GM23338 (cell line): ENCODE data around the gene CNTNAP4. TPM values are rescaled to one million over a fixed set of nuclear protein-coding genes. Genes with fewer than 3 reads are reported as not detected.

Source experiments
- ATAC-seq: fragments of 200-7000 bp; cut with Tn5 transposase; 3 replicates; pipeline ENCODE4 v1.9.1; 2020
- DNase-seq: peaks from one replicate; pipeline ENCODE4 v3.0.0-alpha.2; 2015; ENCODE audit warnings: low spot score
- H2AFZ ChIP-seq: fragments of 200-600 bp; sonication (generic); 2 replicates; pipeline ENCODE4 v1.8.0; 2016; ENCODE audit warnings: antibody characterized with exemption, mild to moderate bottlenecking, moderate library complexity
- H3F3A ChIP-seq: fragments of 200-600 bp; sonication (generic); replicated peaks from 2 replicates; pipeline ENCODE4 v1.8.0; 2017; ENCODE audit warnings: antibody characterized with exemption, mixed run types, low read depth
- H3K27ac ChIP-seq: fragments of 200-600 bp; sonication (generic); 2 replicates; pipeline ENCODE4 v1.6.1; 2016; ENCODE audit warnings: low read depth
- H3K27me3 ChIP-seq: fragments of 200-600 bp; sonication (generic); 2 replicates; pipeline ENCODE4 v1.8.0; 2016; ENCODE audit warnings: mild to moderate bottlenecking, mixed run types, moderate library complexity; ENCODE audit not compliant: insufficient read depth
- H3K36me3 ChIP-seq: fragments of 200-600 bp; sonication (generic); 2 replicates; pipeline ENCODE4 v1.8.0; 2016; ENCODE audit warnings: mild to moderate bottlenecking; ENCODE audit not compliant: insufficient read depth
- H3K4me1 ChIP-seq: fragments of 200-600 bp; sonication (generic); 2 replicates; pipeline ENCODE4 v1.8.0; 2016; ENCODE audit warnings: mild to moderate bottlenecking, moderate library complexity; ENCODE audit not compliant: insufficient read depth
- H3K4me2 ChIP-seq: fragments of 200-600 bp; sonication (generic); 2 replicates; pipeline ENCODE4 v1.7.1; 2017; ENCODE audit warnings: mixed run types
- H3K4me3 ChIP-seq: fragments of 200-600 bp; sonication (generic); 2 replicates; pipeline ENCODE4 v1.6.1; 2016; ENCODE audit warnings: mixed run types
- H3K79me2 ChIP-seq: fragments of 200-600 bp; sonication (generic); replicated peaks from 2 replicates; pipeline ENCODE4 v1.8.0; 2017; ENCODE audit warnings: mild to moderate bottlenecking; ENCODE audit not compliant: insufficient read depth
- H3K9me2 ChIP-seq: fragments of 200-600 bp; sonication (generic); 2 replicates; pipeline ENCODE4 v1.8.0; 2017; ENCODE audit not compliant: insufficient read depth
- H4K20me1 ChIP-seq: fragments of 200-600 bp; sonication (generic); replicated peaks from 2 replicates; pipeline ENCODE4 v1.8.0; 2017; ENCODE audit warnings: mild to moderate bottlenecking; ENCODE audit not compliant: insufficient read depth
- H3K27ac Mint-ChIP-seq: 2 replicates; pipeline ENCODE4 v1.8.0; 2020; ENCODE audit warnings: inconsistent platforms, mild to moderate bottlenecking, moderate library complexity, mixed read lengths
- H3K27me3 Mint-ChIP-seq: 3 replicates; pipeline ENCODE4 v1.8.0; 2022; ENCODE audit warnings: low read depth, mild to moderate bottlenecking, moderate library complexity, mixed read lengths, inconsistent platforms; ENCODE audit not compliant: insufficient read depth, poor library complexity
- H3K36me3 Mint-ChIP-seq: 3 replicates; pipeline ENCODE4 v1.8.0; 2021; ENCODE audit warnings: low read depth, mild to moderate bottlenecking, inconsistent platforms, moderate library complexity, mixed read lengths
- H3K4me1 Mint-ChIP-seq: 3 replicates; pipeline ENCODE4 v1.8.0; 2020; ENCODE audit warnings: mild to moderate bottlenecking, inconsistent platforms, mixed read lengths
- H3K4me3 Mint-ChIP-seq: 3 replicates; pipeline ENCODE4 v1.8.0; 2021; ENCODE audit warnings: moderate library complexity, mild to moderate bottlenecking, inconsistent platforms, mixed read lengths
- H3K9me3 Mint-ChIP-seq: 3 replicates; pipeline ENCODE4 v1.8.0; 2020; ENCODE audit warnings: moderate library complexity, mild to moderate bottlenecking, inconsistent platforms, mixed read lengths
- CREB1 ChIP-seq: fragments of 250-450 bp; sonication (Bioruptor Pico); IDR thresholded peaks from 2 replicates; pipeline ENCODE4 v1.5.0; 2020; ENCODE audit warnings: low read depth, mild to moderate bottlenecking, moderate library complexity
- CTCF ChIP-seq, 2 experiments: fragments of 200-600 bp in 1 of 2; sonication (generic) in 1 of 2; conservative IDR thresholded peaks; 2 replicates each; pipeline versions ENCODE4 v1.5.1 to v1.6.1; 2016 to 2017; ENCODE audit warnings: antibody characterized with exemption in 2 of 2, low read depth in 2 of 2, mild to moderate bottlenecking in 2 of 2, moderate library complexity in 1 of 2
- ETS1 ChIP-seq: IDR thresholded peaks from 2 replicates; pipeline ENCODE4 v1.6.1; 2016; ENCODE audit warnings: antibody characterized with exemption
- EZH2 ChIP-seq: fragments of 200-600 bp; sonication (generic); IDR thresholded peaks from one replicate; pipeline ENCODE4 v1.8.0; 2017; ENCODE audit warnings: antibody characterized with exemption, mild to moderate bottlenecking, low read depth; ENCODE audit not compliant: unreplicated experiment
- EZH2phosphoT487 ChIP-seq: fragments of 200-600 bp; sonication (generic); IDR thresholded peaks from one replicate; pipeline ENCODE4 v1.8.1; 2018; ENCODE audit warnings: antibody characterized with exemption; ENCODE audit not compliant: unreplicated experiment
- NANOG ChIP-seq: IDR thresholded peaks from 2 replicates; pipeline ENCODE4 v1.6.1; 2016; ENCODE audit warnings: antibody characterized with exemption, borderline replicate concordance
- POLR2AphosphoS5 ChIP-seq: IDR thresholded peaks from 2 replicates; pipeline ENCODE4 v1.6.1; 2016; ENCODE audit warnings: antibody characterized with exemption, low read depth
- REST ChIP-seq: IDR thresholded peaks from one replicate; pipeline ENCODE4 v1.6.1; 2018; ENCODE audit warnings: antibody characterized with exemption; ENCODE audit not compliant: unreplicated experiment
- STAT1 ChIP-seq: IDR thresholded peaks from one replicate; pipeline ENCODE4 v1.6.1; 2016; ENCODE audit warnings: antibody characterized with exemption; ENCODE audit not compliant: unreplicated experiment
- ZNF114 ChIP-seq: fragments of 250-450 bp; sonication (Bioruptor Pico); IDR thresholded peaks from 2 replicates; pipeline ENCODE4 v1.5.0; 2020; ENCODE audit warnings: mild to moderate bottlenecking, moderate library complexity
- ZNF331 ChIP-seq: fragments of 250-450 bp; sonication (Bioruptor Pico); IDR thresholded peaks from 2 replicates; pipeline ENCODE4 v1.5.0; 2020; ENCODE audit warnings: low read depth, mild to moderate bottlenecking, moderate library complexity
- ZNF462 ChIP-seq: fragments of 250-450 bp; sonication (Bioruptor Pico); IDR thresholded peaks from 2 replicates; pipeline ENCODE4 v1.5.0; 2020; ENCODE audit warnings: mild to moderate bottlenecking, moderate library complexity
- polyA plus RNA-seq: library from polyadenylated mRNA; unstranded; fragments of >200 nt; fragmentation: Nextera tagmentation; extraction: Ambion mirVana; gene quantifications from 2 replicates; pipeline ENCODE4 v1.2.1, GENCODE V29; 2016
- total RNA-seq: library from RNA; depleted of rRNA; stranded (reverse); fragments of >200 nt; shearing (Covaris generic); gene quantifications from 2 replicates; pipeline ENCODE4 v1.2.3, GENCODE V29; 2014

CNTNAP4 gene
- total and polyA plus RNA-seq, 2 experiments from 2014 or later = not detected

- no peaks in the 10 kb centered on the region for H3K27me3 ChIP-seq
- H3K4me2 ChIP-seq = no peak overlapping the region
- H3K27me3 Mint-ChIP-seq = no peaks in the 10 kb centered on the region
- H3K9me3 Mint-ChIP-seq = peaks cover 76% of the 10 kb centered on the region
- no peak overlapping the region for H3K4me3 ChIP-seq
- 0 out of 3 replicates have a peak, but pooled peaks cover 6% of the 10 kb centered on the region for H3K36me3 Mint-ChIP-seq
- no peaks in the 10 kb centered on the region for H3F3A ChIP-seq
- H3K27ac Mint-ChIP-seq = no peak overlapping the region
- peaks cover 11% of the 10 kb centered on the region for H3K4me1 Mint-ChIP-seq
- no peak overlapping the region for H2AFZ ChIP-seq
- H4K20me1 ChIP-seq = no peaks in the 10 kb centered on the region
- H3K36me3 ChIP-seq = no peaks in the 10 kb centered on the region
- no peak for TF ChIP-seq ZNF462 (CRISPR knock-in tag)
- TF ChIP-seq POLR2AphosphoS5 = no peak
- no peak for TF ChIP-seq EZH2phosphoT487
- TF ChIP-seq REST = no peak
- no peak for TF ChIP-seq EZH2
- no peak for TF ChIP-seq NANOG
- TF ChIP-seq ZNF114 (CRISPR knock-in tag) = no peak
- TF ChIP-seq ETS1 = no peak
- no peak for TF ChIP-seq CTCF (conservative IDR thresholded peaks at IDR 0.05; ENCODE audit: low read depth in 2 of 2)
- no peak for TF ChIP-seq CREB1
- TF ChIP-seq STAT1 = no peak
- no peak for TF ChIP-seq ZNF331
- H3K4me1 ChIP-seq = peaks cover 4% of the 10 kb centered on the region
- no peaks in the 10 kb centered on the region for H3K9me2 ChIP-seq
- no peak overlapping the region for H3K27ac ChIP-seq
- no peaks in the 10 kb centered on the region for H3K79me2 ChIP-seq
- DNase-seq (no peak), ATAC-seq (no peak)
- H3K4me3 Mint-ChIP-seq = no peak overlapping the region
Measured at GRCh38 chr16:76524769-76525168, 247.6 kb downstream of the CNTNAP4 start.
